GM21447 (cell line): ENCODE results near the gene GMPPA.

Source experiments
- ATAC-seq: cut with Tn5 transposase; IDR thresholded peaks from one replicate; pipeline ENCODE4 v1.9.1; 2021; ENCODE audit not compliant: unreplicated experiment

The GMPPA gene

DNA sequence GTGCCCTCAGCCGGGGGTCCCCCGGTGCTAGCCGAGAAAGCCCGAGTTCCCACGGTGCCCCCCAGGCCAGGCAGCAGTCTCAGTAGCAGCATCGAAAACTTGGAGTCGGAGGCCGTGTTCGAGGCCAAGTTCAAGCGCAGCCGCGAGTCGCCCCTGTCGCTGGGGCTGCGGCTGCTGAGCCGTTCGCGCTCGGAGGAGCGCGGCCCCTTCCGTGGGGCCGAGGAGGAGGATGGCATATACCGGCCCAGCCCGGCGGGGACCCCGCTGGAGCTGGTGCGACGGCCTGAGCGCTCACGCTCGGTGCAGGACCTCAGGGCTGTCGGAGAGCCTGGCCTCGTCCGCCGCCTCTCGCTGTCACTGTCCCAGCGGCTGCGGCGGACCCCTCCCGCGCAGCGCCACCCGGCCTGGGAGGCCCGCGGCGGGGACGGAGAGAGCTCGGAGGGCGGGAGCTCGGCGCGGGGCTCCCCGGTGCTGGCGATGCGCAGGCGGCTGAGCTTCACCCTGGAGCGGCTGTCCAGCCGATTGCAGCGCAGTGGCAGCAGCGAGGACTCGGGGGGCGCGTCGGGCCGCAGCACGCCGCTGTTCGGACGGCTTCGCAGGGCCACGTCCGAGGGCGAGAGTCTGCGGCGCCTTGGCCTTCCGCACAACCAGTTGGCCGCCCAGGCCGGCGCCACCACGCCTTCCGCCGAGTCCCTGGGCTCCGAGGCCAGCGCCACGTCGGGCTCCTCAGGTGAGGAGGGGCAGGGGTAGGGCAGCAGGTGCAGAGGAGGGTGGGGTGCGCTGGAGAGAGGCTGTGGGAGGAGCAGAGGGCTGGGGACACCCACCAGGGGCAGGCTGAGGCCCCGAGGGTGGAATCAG, 14.1 kb upstream of the GMPPA start:
- no peak for ATAC-seq

DNA sequence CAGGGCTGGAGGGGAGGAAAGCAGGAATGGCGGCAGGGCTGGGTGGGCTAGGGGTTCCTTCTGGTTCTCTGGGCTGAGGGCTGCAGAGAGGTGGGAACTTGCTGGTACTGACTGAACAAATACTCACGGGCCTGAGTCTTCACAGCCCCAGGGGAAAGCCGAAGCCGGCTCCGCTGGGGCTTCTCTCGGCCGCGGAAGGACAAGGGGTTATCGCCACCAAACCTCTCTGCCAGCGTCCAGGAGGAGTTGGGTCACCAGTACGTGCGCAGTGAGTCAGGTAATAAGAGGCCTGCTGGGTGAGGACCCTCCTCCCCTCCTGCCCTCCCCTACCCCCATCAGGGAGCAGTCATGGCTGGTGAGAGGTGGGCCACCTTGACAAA, 13.5 kb upstream of the GMPPA start:
- no peak for ATAC-seq

DNA sequence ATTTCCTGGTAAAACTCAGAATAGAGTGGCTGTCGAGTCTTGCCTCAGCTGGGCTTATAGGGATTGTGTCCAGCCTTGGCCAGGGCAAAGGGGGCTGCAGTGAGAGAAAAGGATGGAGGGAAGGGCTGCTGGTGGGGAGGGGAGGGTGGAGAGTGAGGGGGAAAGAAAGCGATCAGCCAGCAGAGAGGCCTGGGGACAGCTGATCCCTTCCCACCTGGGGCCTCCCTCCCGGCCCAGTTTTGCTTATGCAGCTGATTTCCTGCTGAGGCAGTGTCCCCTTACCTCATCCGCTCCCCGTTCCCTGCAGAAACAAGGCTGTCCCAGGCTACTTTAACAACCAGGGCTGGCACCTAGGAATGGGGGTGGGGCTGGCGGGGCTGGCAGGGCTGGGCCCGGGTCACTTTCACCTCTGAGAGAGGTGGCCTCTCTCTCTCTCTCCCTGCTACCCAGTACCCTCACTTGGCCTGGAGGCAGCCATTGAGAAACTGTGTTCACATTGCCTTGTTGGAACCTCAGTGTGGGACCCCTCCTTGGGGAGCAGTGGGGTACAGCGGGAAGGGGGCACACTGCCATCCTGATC, 12.2 kb upstream of the GMPPA start:
- ATAC-seq: no peak

DNA sequence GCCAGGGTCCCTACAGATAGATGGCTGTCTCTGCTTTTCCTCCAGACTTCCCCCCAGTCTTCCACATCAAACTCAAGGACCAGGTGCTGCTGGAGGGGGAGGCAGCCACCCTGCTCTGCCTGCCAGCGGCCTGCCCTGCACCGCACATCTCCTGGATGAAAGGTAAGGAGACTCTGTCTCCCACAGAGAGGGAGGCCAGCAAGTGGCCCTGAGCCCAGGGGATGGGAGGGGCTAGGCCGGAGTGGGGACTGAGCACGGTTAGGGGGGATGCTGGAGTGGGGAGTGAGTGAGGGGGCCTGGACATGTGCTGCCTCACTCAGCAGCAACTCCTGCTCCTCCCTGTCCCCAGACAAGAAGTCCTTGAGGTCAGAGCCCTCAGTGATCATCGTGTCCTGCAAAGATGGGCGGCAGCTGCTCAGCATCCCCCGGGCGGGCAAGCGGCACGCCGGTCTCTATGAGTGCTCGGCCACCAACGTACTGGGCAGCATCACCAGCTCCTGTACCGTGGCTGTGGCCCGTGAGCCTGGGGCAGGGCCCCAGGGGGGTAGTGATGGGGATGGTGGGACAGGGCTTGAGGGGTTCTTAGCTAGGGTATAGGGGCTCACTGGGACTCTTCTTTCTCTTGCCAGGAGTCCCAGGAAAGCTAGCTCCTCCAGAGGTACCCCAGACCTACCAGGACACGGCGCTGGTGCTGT, 10.4 kb upstream of the GMPPA start:
- ATAC-seq: no peak

- no peak for ATAC-seq
These were observed 9.9 kb upstream of the GMPPA start for GRCh38 chr2:219488844-219489194.

- ATAC-seq: no peak
These were observed 9.4 kb upstream of the GMPPA start for GRCh38 chr2:219489315-219489714.

GRCh38 chr2:219490186-219490585, 8.5 kb upstream of the GMPPA start:
- no peak for ATAC-seq

- ATAC-seq: no peak
These were observed 8.0 kb upstream of the GMPPA start for GRCh38 chr2:219490600-219491130.

- no peak for ATAC-seq
These were observed 7.3 kb upstream of the GMPPA start for GRCh38 chr2:219491278-219491963.

DNA sequence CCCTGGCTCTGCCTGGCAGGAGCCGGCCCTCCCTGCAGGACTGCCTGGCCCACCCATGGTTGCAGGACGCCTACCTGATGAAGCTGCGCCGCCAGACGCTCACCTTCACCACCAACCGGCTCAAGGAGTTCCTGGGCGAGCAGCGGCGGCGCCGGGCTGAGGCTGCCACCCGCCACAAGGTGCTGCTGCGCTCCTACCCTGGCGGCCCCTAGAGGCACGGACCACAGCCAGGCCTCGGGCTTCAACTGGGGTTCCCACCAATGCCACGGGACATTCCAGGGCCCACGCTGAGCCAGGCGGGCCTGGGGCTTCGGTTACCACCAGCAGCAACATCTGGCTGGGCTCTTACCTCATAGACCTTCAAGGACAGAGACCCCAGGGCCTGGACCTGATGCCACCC, 6.1 kb upstream of the GMPPA start:
- ATAC-seq: no peak

DNA sequence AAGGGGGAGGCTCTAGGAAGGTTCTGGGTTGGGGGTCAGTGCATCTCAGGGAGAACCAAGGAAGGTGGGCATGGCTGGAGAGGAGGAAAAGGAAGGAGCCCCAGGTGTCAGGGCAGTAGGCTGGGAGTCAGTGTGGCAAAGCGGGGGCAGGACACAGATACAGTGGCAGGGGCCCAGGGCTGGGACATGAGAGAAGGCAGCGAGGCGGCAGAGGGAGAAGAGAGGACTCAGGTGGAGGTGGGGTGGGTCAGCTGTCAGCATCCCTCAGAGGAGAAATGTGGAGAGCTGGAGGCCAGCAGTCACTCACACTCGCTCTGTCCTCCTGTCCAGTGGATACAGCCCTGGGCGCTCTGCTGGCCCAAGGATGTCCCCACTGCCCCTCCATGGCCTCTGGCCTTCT, 5.6 kb upstream of the GMPPA start:
- ATAC-seq: no peak

DNA sequence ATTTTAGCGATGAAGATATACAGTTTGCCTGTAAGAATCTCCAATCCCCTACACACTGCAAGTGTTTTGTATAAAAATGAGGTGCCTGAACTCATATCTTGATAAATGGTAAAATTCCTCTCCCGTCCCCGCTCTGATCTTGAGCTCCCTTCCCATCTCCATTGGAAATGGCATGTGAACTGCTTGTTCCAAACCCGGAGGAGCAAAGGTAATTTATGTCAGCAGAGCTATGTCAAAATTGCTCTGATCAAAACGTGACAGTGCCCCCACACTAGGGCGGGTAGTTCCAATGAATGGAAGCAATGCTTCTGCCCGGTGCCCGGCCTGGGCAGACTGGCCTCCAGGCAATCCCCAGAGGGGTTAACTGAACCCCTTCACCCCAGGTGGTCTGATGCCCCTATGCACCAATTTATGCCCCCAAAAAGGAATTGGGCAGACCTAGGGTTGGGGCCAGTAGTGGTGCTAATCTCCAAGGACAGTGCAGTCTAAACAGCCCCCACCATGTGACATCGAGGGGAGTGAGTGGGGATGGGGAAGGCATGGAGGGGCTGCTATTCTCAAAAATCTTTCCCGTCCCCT, 3.6 kb upstream of the GMPPA start:
- no peak for ATAC-seq

- ATAC-seq: no peak
These were observed 3.1 kb upstream of the GMPPA start for GRCh38 chr2:219495531-219496122.

DNA sequence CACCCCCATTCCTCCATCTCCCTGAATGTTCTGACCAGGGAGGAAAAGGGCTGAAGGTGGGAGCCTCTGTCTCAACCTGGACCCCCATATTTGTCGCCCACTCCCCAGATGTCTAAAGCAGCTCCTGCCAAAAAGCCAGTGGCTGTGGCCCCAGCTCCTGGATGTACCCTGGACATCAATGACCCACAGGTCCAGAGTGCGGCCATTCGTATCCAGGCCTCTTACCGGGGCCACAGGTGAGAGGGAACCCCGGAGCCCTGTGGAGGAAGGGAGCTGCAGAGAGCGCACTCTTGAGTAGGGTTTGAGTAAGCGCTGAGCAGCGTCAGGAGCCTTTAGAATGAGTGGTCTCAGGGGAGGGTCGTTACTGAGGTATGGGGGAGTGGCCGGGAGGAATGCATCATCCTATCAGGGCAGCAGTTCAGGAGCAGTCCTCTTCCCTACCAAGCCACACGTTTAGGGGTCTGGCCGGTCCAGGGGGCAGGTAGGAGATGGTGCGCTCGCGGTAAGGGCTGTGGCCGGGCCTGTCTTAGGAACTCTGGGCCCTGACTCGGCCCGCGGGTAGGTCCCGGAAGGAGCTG, 2.4 kb upstream of the GMPPA start:
- ATAC-seq: no peak

GRCh38 chr2:219496825-219497494, 1.7 kb upstream of the GMPPA start:
- no peak for ATAC-seq

GRCh38 chr2:219497495-219498279, 1.0 kb upstream of the GMPPA start:
- peak; percentile 30 for ATAC-seq

GRCh38 chr2:219499058-219499307, 292 bp downstream of the GMPPA start:
- ATAC-seq: no peak

GRCh38 chr2:219499555-219499954, 864 bp downstream of the GMPPA start:
- ATAC-seq: no peak

GRCh38 chr2:219500135-219500534, 1.4 kb downstream of the GMPPA start:
- no peak for ATAC-seq
